HepG2 (cell line): ENCODE measurements around the gene NOM1. TPM values are rescaled to one million over a fixed set of nuclear protein-coding genes. Genes with fewer than 3 reads are reported as not detected.
A peak's percentile ranks its signal among the peaks of the same experiment; 100 is the strongest.

Experiments used
- ARID2 ChIP-seq: sonication (generic); formaldehyde crosslinking; IDR thresholded peaks from 2 replicates; pipeline ENCODE4 v1.8.1; 2022; ENCODE audit warnings: mild to moderate bottlenecking, missing genetic modification reagents, borderline replicate concordance
- ARNT2 ChIP-seq: sonication (generic); formaldehyde crosslinking; IDR thresholded peaks from 2 replicates; pipeline ENCODE4 v1.8.0; 2022; ENCODE audit warnings: mild to moderate bottlenecking, low read depth, missing genetic modification reagents, moderate library complexity
- ESRRA ChIP-seq: sonication (generic); formaldehyde crosslinking; IDR thresholded peaks from 2 replicates; pipeline ENCODE4 v1.5.1; 2020; ENCODE audit warnings: mild to moderate bottlenecking, low read depth, missing genetic modification reagents
- MED13 ChIP-seq: sonication (generic); formaldehyde crosslinking; IDR thresholded peaks from 2 replicates; pipeline ENCODE4 v1.5.0; 2020; ENCODE audit warnings: missing genetic modification reagents
- MXI1 ChIP-seq: IDR thresholded peaks from 3 replicates; pipeline ENCODE4 v1.6.1; 2012; ENCODE audit warnings: low read depth, low read length, inconsistent platforms, borderline replicate concordance
- PATZ1 ChIP-seq: sonication (generic); formaldehyde crosslinking; IDR thresholded peaks from 2 replicates; pipeline ENCODE4 v1.4.0; 2020; ENCODE audit warnings: missing genetic modification reagents
- RFX3 ChIP-seq: IDR thresholded peaks from 2 replicates; pipeline ENCODE4 v1.6.1; 2016; ENCODE audit warnings: missing biosample characterization, missing genetic modification reagents
- SMC3 ChIP-seq: IDR thresholded peaks from 2 replicates; pipeline ENCODE4 v1.6.1; 2011; ENCODE audit warnings: low read length, improper control_type of control experiment
- TRIM24 ChIP-seq: sonication (generic); formaldehyde crosslinking; IDR thresholded peaks from 2 replicates; pipeline ENCODE4 v1.8.0; 2022; ENCODE audit warnings: mild to moderate bottlenecking, missing genetic modification reagents
- ZBTB2 ChIP-seq: sonication (generic); formaldehyde crosslinking; IDR thresholded peaks from 2 replicates; pipeline ENCODE4 v1.8.0; 2022; ENCODE audit warnings: low read depth, missing genetic modification reagents
- ZNF281 ChIP-seq: sonication (generic); formaldehyde crosslinking; IDR thresholded peaks from 2 replicates; pipeline ENCODE4 v1.4.0; 2020; ENCODE audit warnings: missing genetic modification reagents, borderline replicate concordance
- ZNF670 ChIP-seq: sonication (generic); formaldehyde crosslinking; IDR thresholded peaks from 2 replicates; pipeline ENCODE4 v1.8.0; 2022; ENCODE audit warnings: mild to moderate bottlenecking, missing genetic modification reagents, borderline replicate concordance
- ZNF724P ChIP-seq: sonication (generic); formaldehyde crosslinking; IDR thresholded peaks from 2 replicates; pipeline ENCODE4 v1.8.0; 2022; ENCODE audit warnings: missing genetic modification reagents, borderline replicate concordance
- ZSCAN30 ChIP-seq: sonication (generic); formaldehyde crosslinking; IDR thresholded peaks from 2 replicates; pipeline ENCODE4 v1.5.0; 2020; ENCODE audit warnings: mild to moderate bottlenecking, missing genetic modification reagents
- polyA plus RNA-seq, 8 experiments: library from polyadenylated mRNA; depleted of rRNA in 3 of 8; stranded (reverse) in 7 of 8; unstranded in 1 of 8; fragments of >200 nt; fragmentation: Illumina TruSeq in 4 of 8; extraction: Trizol in 4 of 8; gene quantifications; 2 replicates each; pipeline versions ENCODE4 v1.2.1 to v1.2.3, GENCODE V29; 2011 to 2016; ENCODE audit warnings: low read depth in 4 of 8, missing spikeins in 1 of 8, mixed read lengths in 1 of 8; ENCODE audit not compliant: insufficient read depth in 1 of 8
- total RNA-seq, 5 experiments: library from RNA; depleted of rRNA; stranded (reverse); fragments of >200 nt; fragmentation: Illumina TruSeq; extraction: Trizol; gene quantifications; 2 replicates each; pipeline ENCODE4 v1.2.3, GENCODE V29; 2016; ENCODE audit warnings: low read depth in 1 of 5
- TF ChIP-seq, protein P1 (sequence below): sonication (generic); formaldehyde crosslinking; IDR thresholded peaks from 2 replicates; pipeline ENCODE4 v1.4.0; 2020; ENCODE audit warnings: missing genetic modification reagents, borderline replicate concordance

Gene NOM1
- total and polyA plus RNA-seq, 2 of the 13 experiments (the other 11 are each of a cell fraction or from before 2014, with no cell fraction given): 14.2 to 26.2 TPM

GRCh38 chr7:157010588-157011332 is 61.2 kb downstream of the NOM1 start, which contains the start of gene MNX1 (continued):
- TF ChIP-seq ARID2 (CRISPR knock-in tag) (no peak; the same call in 1 of the 2 replicates), SMC3 (no peak), ZNF670 (CRISPR knock-in tag) (peak; percentile 48; the same call in 1 of the 2 replicates), TRIM24 (no peak), RFX3 (CRISPR knock-in tag) (no peak), PATZ1 (CRISPR knock-in tag) (peak; percentile 46; the same call in 1 of the 2 replicates), ZNF281 (CRISPR knock-in tag) (no peak), ZBTB2 (CRISPR knock-in tag) (0 out of 2 replicates have a peak, but pooled peaks have one; percentile 47), MED13 (CRISPR knock-in tag) (no peak), MXI1 (no peak; the same call in 2 of the 3 replicates), ESRRA (no peak), ZSCAN30 (CRISPR knock-in tag) (no peak), ARNT2 (CRISPR knock-in tag) (peak; percentile 8; the same call in 1 of the 2 replicates), ZNF724P (CRISPR knock-in tag) (no peak)
- TF ChIP-seq, protein P1, sequence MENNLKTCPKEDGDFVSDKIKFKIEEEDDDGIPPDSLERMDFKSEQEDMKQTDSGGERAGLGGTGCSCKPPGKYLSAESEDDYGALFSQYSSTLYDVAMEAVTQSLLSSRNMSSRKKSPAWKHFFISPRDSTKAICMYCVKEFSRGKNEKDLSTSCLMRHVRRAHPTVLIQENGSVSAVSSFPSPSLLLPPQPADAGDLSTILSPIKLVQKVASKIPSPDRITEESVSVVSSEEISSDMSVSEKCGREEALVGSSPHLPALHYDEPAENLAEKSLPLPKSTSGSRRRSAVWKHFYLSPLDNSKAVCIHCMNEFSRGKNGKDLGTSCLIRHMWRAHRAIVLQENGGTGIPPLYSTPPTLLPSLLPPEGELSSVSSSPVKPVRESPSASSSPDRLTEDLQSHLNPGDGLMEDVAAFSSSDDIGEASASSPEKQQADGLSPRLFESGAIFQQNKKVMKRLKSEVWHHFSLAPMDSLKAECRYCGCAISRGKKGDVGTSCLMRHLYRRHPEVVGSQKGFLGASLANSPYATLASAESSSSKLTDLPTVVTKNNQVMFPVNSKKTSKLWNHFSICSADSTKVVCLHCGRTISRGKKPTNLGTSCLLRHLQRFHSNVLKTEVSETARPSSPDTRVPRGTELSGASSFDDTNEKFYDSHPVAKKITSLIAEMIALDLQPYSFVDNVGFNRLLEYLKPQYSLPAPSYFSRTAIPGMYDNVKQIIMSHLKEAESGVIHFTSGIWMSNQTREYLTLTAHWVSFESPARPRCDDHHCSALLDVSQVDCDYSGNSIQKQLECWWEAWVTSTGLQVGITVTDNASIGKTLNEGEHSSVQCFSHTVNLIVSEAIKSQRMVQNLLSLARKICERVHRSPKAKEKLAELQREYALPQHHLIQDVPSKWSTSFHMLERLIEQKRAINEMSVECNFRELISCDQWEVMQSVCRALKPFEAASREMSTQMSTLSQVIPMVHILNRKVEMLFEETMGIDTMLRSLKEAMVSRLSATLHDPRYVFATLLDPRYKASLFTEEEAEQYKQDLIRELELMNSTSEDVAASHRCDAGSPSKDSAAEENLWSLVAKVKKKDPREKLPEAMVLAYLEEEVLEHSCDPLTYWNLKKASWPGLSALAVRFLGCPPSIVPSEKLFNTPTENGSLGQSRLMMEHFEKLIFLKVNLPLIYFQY: no peak
